HG03066 (cell line): ENCODE measurements around the gene AP5Z1.
"Not testable (repeated sequence)": the region's sequence is repeated elsewhere in the genome, so short reads cannot be mapped to it uniquely, and the experiment has no call there.

Experiments used
- ATAC-seq: cut with Tn5 transposase; IDR thresholded peaks from one replicate; pipeline ENCODE4 v1.9.1; 2021; ENCODE audit warnings: low read depth; ENCODE audit not compliant: unreplicated experiment

AP5Z1 gene

GRCh38 chr7:4787541-4787940, 12.1 kb downstream of the AP5Z1 start:
- no peak for ATAC-seq

- ATAC-seq, result no peak
Observed at GRCh38 chr7:4787947-4788626, 12.7 kb downstream of the AP5Z1 start.

- ATAC-seq, result no peak
Observed at GRCh38 chr7:4788627-4789189, 13.3 kb downstream of the AP5Z1 start.

- no peak for ATAC-seq
Observed at GRCh38 chr7:4789194-4790077, 14.0 kb downstream of the AP5Z1 start.

- no peak for ATAC-seq
Observed at GRCh38 chr7:4790078-4790465, 14.6 kb downstream of the AP5Z1 start.

GRCh38 chr7:4790516-4790991, 15.1 kb downstream of the AP5Z1 start:
- no peak for ATAC-seq

GRCh38 chr7:4791101-4791737, 15.8 kb downstream of the AP5Z1 start:
- no peak for ATAC-seq

GRCh38 chr7:4791738-4792536, 16.5 kb downstream of the AP5Z1 start:
- ATAC-seq, result peak; percentile 51

- ATAC-seq, result no peak
Observed at GRCh38 chr7:4792537-4793126, 17.2 kb downstream of the AP5Z1 start.

- not testable (repeated sequence) for ATAC-seq
Observed at GRCh38 chr7:4793385-4793993, 18.1 kb downstream of the AP5Z1 start.

GRCh38 chr7:4794171-4794570, 18.7 kb downstream of the AP5Z1 start:
- not testable (repeated sequence) for ATAC-seq

- ATAC-seq, result no peak
Observed at GRCh38 chr7:4794591-4795350, 19.3 kb downstream of the AP5Z1 start.

GRCh38 chr7:4796453-4796852, 21.0 kb downstream of the AP5Z1 start:
- ATAC-seq, result no peak

GRCh38 chr7:4797858-4798705, 22.7 kb downstream of the AP5Z1 start:
- peak; percentile 62 for ATAC-seq

- ATAC-seq, result no peak
Observed at GRCh38 chr7:4798706-4799235, 23.3 kb downstream of the AP5Z1 start.

- no peak for ATAC-seq
Observed at GRCh38 chr7:4799508-4800268, 24.3 kb downstream of the AP5Z1 start.

- ATAC-seq, result no peak
Observed at GRCh38 chr7:4800487-4800886, 25.1 kb downstream of the AP5Z1 start.
